IgD-negative memory B cell (primary cell): ENCODE results near the gene ARHGAP33. TPM values are rescaled to one million over a fixed set of nuclear protein-coding genes. Genes with fewer than 3 reads are reported as not detected.

Source experiments
- H3K27ac Mint-ChIP-seq, 3 donors: one replicate each; pipeline ENCODE4 v1.8.0; 2020 to 2022; ENCODE audit warnings: mild to moderate bottlenecking in 3 of 3, mixed read lengths in 3 of 3, moderate library complexity in 1 of 3
- H3K27me3 Mint-ChIP-seq: one replicate; pipeline ENCODE4 v1.8.0; 2021; ENCODE audit warnings: mixed read lengths
- H3K36me3 Mint-ChIP-seq: one replicate; pipeline ENCODE4 v1.8.0; 2020; ENCODE audit warnings: mild to moderate bottlenecking, mixed read lengths
- H3K4me1 Mint-ChIP-seq, 3 donors: one replicate each; pipeline ENCODE4 v1.8.0; 2020 to 2022; ENCODE audit warnings: mixed read lengths in 3 of 3, mild to moderate bottlenecking in 1 of 3
- H3K4me3 Mint-ChIP-seq, 4 donors: one replicate each; pipeline ENCODE4 v1.8.0; 2020 to 2022; ENCODE audit warnings: mild to moderate bottlenecking in 4 of 4, mixed read lengths in 4 of 4, moderate library complexity in 3 of 4
- H3K9me3 Mint-ChIP-seq, 3 donors: one replicate each; pipeline ENCODE4 v1.8.0; 2020 to 2021; ENCODE audit warnings: mixed read lengths in 3 of 3, mild to moderate bottlenecking in 1 of 3
- polyA plus RNA-seq: library from polyadenylated mRNA; unstranded; fragments of 300-500 nt; fragmentation: Illumina TruSeq; gene quantifications from one replicate; pipeline ENCODE4 v1.2.3, GENCODE V29; 2021

ARHGAP33 gene
- polyA plus RNA-seq, 1 donor from 2014 or later, result not detected

GRCh38 chr19:35796645-35797542 lies 21.5 kb downstream of the ARHGAP33 start:
- H3K4me3 Mint-ChIP-seq, result peak overlapping the region in 1 of 4 donors; percentile 57
- H3K4me1 Mint-ChIP-seq, result no peaks in the 10 kb centered on the region
- H3K36me3 Mint-ChIP-seq, result no peaks in the 10 kb centered on the region
- H3K27ac Mint-ChIP-seq, result no peak overlapping the region
- peaks cover 0 to 2% (median 2%) of the 10 kb centered on the region in 3 donors for H3K9me3 Mint-ChIP-seq
- peaks cover 11% of the 10 kb centered on the region for H3K27me3 Mint-ChIP-seq

DNA sequence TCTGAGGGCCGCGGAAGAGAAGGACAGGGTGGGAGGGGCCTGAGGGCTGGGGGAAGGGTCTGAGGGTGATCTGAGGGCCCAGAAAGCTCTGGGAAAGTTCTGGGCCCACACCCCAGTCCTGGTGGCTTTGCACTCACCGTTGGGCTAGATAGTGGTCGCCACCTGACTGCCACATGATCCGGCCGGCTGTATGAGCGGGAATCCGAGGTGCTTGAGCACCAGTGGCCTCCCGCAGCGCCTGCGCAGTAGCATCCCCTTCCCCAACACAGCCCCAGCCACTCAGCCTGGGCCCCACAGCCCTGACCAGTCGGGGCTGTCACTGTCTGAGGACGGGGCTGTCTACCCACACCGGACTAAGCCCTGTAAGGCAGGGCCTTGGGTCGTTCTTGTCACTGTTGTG lies 22.3 kb downstream of the ARHGAP33 start:
- Mint-ChIP-seq H3K36me3 (no peaks in the 10 kb centered on the region), H3K4me1 (no peaks in the 10 kb centered on the region), H3K27me3 (peaks cover 11% of the 10 kb centered on the region), H3K4me3 (no peak overlapping the region), H3K9me3 (peaks cover 0 to 3% (median 2%) of the 10 kb centered on the region in 3 donors), H3K27ac (no peak overlapping the region)

- Mint-ChIP-seq H3K9me3 (peaks cover 0 to 3% (median 2%) of the 10 kb centered on the region in 3 donors), H3K4me1 (peaks cover 0 to 6% (median 4%) of the 10 kb centered on the region in 3 donors), H3K27me3 (peaks cover 8% of the 10 kb centered on the region), H3K27ac (no peak overlapping the region), H3K4me3 (no peak overlapping the region), H3K36me3 (no peaks in the 10 kb centered on the region)
These were observed 26.5 kb downstream of the ARHGAP33 start for GRCh38 chr19:35801828-35802227.

DNA sequence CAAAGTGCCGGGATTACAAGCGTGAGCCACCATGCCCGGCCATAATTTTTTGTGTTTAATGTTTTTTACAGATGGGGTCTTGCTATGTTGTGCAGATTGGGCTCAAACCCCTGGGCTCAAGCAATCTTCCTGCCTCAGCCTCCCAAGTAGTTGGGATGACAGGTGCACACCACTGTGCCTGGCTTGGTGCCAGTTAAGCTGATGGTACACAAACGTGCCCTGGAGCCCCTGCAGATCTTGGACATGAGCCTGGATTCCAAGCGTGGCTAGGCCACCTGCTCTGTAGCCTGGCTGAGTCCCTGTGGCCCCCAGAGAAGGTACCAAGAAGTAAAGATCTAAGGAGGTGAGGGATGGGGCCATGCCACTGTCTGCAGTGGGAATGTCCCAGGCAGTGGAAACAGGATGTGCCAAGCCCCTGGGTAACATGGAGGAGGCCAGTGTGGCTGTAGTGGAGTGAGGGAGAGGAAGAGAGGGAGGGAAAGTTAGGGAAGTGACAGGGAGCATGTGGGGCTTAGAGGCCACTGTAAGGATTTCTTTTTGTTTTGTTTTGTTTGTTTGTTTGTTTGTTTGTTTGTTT lies 30.2 kb downstream of the ARHGAP33 start:
- Mint-ChIP-seq H3K4me3 (no peak overlapping the region), H3K27me3 (peaks cover 15% of the 10 kb centered on the region), H3K36me3 (peaks cover 1% of the 10 kb centered on the region), H3K4me1 (peaks cover 0 to 6% (median 4%) of the 10 kb centered on the region in 3 donors), H3K27ac (peak overlapping the region in 1 of 3 donors; percentile 53), H3K9me3 (peaks cover 0 to 3% (median 2%) of the 10 kb centered on the region in 3 donors)

GRCh38 chr19:35806597-35806996 lies 31.2 kb downstream of the ARHGAP33 start:
- no peak overlapping the region for H3K27ac Mint-ChIP-seq
- H3K27me3 Mint-ChIP-seq, result peaks cover 17% of the 10 kb centered on the region
- peaks cover 0 to 3% (median under 1%) of the 10 kb centered on the region in 3 donors for H3K9me3 Mint-ChIP-seq
- H3K4me1 Mint-ChIP-seq, result peaks cover 0 to 7% (median 4%) of the 10 kb centered on the region in 3 donors
- no peak overlapping the region for H3K4me3 Mint-ChIP-seq
- H3K36me3 Mint-ChIP-seq, result peaks cover 1% of the 10 kb centered on the region

- Mint-ChIP-seq H3K4me1 (peaks cover 0 to 7% (median 4%) of the 10 kb centered on the region in 3 donors), H3K36me3 (peaks cover 1% of the 10 kb centered on the region), H3K9me3 (no peaks in the 10 kb centered on the region), H3K27me3 (peaks cover 18% of the 10 kb centered on the region), H3K4me3 (peak overlapping the region in 1 of 4 donors; percentile 32), H3K27ac (no peak overlapping the region)
These were observed 32.3 kb downstream of the ARHGAP33 start for GRCh38 chr19:35807633-35808032.

DNA sequence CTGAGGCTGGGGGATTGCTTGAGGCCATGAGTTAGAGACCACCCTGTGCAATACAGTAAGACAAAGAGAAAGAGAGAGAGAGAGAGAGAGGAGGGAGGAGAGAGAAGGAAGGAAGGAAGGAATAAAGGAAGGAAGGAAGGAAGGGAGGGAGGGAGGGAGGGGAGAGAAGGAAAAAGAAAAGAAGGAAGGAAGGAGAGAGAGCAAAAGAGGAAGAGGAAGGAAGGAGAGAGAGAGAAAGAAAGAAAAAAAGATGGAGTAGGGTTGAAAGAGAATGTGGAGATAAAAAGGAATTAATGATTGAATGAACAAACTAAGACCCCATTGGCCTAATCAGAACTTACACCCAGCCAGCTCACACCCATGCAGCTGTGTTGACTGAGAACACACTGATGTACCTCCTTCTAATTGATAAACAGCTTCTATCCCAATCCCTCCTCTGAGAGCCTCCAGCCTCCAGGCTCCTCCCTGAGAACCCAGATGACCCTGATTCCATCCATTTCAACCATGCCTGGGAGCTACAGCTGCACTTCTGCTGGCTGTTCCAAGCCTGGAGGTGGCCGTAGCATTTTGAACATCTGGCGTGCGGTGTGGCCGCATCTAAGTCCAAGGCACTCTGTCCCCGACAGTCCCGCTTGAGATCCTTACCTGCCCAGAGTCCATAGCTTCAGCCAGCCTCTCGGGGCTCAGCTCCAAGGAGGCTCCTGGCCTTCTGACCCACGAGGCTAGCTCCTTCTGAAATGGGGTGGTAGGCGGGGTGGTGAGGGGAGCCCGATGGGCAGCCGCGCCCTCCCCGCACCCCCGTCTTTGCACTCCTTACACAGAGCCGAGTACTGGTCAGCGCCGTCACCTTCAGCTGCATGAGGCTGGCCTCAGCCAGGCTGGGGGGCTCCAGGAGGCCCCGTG lies 36.2 kb downstream of the ARHGAP33 start:
- H3K27ac Mint-ChIP-seq, result peak overlapping the region in 1 of 3 donors; percentile 21
- peaks cover 0 to 1% (median 0%) of the 10 kb centered on the region in 3 donors for H3K4me1 Mint-ChIP-seq
- H3K9me3 Mint-ChIP-seq, result peaks cover 0 to 2% (median 0%) of the 10 kb centered on the region in 3 donors
- H3K4me3 Mint-ChIP-seq, result no peak overlapping the region
- H3K27me3 Mint-ChIP-seq, result peaks cover 21% of the 10 kb centered on the region
- peaks cover 1% of the 10 kb centered on the region for H3K36me3 Mint-ChIP-seq

GRCh38 chr19:35812220-35813042 lies 37.1 kb downstream of the ARHGAP33 start, which contains the start of gene PRODH2:
Gene PRODH2, minus strand, starts transcription at chr19:35812845. Its CDS starts 40 bp downstream, at chr19:35812805.
- H3K4me3 Mint-ChIP-seq, result no peak within 1 kb of the TSS
- peaks cover 0 to 1% (median 0%) of the 10 kb centered on the region in 3 donors for H3K4me1 Mint-ChIP-seq
- peak within 1 kb of the TSS in 1 of 3 donors; percentile 21 for H3K27ac Mint-ChIP-seq
- H3K27me3 Mint-ChIP-seq, result peaks cover 23% of the 10 kb centered on the region
- H3K36me3 Mint-ChIP-seq, result peaks cover 1% of the 10 kb centered on the region
- H3K9me3 Mint-ChIP-seq, result peaks cover 0 to 2% (median 0%) of the 10 kb centered on the region in 3 donors

- H3K4me3 Mint-ChIP-seq, result no peak overlapping the region
These were observed 37.9 kb downstream of the ARHGAP33 start for GRCh38 chr19:35813043-35813890.

GRCh38 chr19:35816262-35816661 lies 40.9 kb downstream of the ARHGAP33 start:
- Mint-ChIP-seq H3K9me3 (peaks cover 0 to 2% (median 0%) of the 10 kb centered on the region in 3 donors), H3K27ac (peak overlapping the region in 1 of 3 donors; percentile 3), H3K36me3 (no peaks in the 10 kb centered on the region), H3K4me3 (no peak overlapping the region), H3K27me3 (peaks cover 19% of the 10 kb centered on the region), H3K4me1 (no peaks in the 10 kb centered on the region)

More at GRCh38 chr19:35813043-35813890, 37.9 kb downstream of the ARHGAP33 start:
- Mint-ChIP-seq H3K4me1 (peaks cover 0 to 1% (median 0%) of the 10 kb centered on the region in 3 donors), H3K36me3 (no peaks in the 10 kb centered on the region), H3K9me3 (peaks cover 0 to 2% (median 0%) of the 10 kb centered on the region in 3 donors), H3K27ac (no peak overlapping the region), H3K27me3 (peaks cover 22% of the 10 kb centered on the region)

- no peak overlapping the region for H3K4me3 Mint-ChIP-seq
- H3K9me3 Mint-ChIP-seq, result peaks cover 0 to 2% (median 0%) of the 10 kb centered on the region in 3 donors
- H3K36me3 Mint-ChIP-seq, result no peaks in the 10 kb centered on the region
- no peak overlapping the region for H3K27ac Mint-ChIP-seq
- H3K27me3 Mint-ChIP-seq, result peaks cover 19% of the 10 kb centered on the region
- H3K4me1 Mint-ChIP-seq, result no peaks in the 10 kb centered on the region
These were observed 41.5 kb downstream of the ARHGAP33 start for GRCh38 chr19:35816846-35817245.

- Mint-ChIP-seq H3K9me3 (peaks cover 0 to 2% (median 0%) of the 10 kb centered on the region in 3 donors), H3K27me3 (peaks cover 20% of the 10 kb centered on the region), H3K4me1 (no peaks in the 10 kb centered on the region), H3K4me3 (no peak overlapping the region), H3K36me3 (no peaks in the 10 kb centered on the region), H3K27ac (no peak overlapping the region)
These were observed 43.1 kb downstream of the ARHGAP33 start for GRCh38 chr19:35818445-35818844.

- H3K27me3 Mint-ChIP-seq, result peaks cover 22% of the 10 kb centered on the region
- H3K4me3 Mint-ChIP-seq, result no peak overlapping the region
- H3K36me3 Mint-ChIP-seq, result no peaks in the 10 kb centered on the region
- H3K4me1 Mint-ChIP-seq, result no peaks in the 10 kb centered on the region
- H3K27ac Mint-ChIP-seq, result no peak overlapping the region
- H3K9me3 Mint-ChIP-seq, result no peaks in the 10 kb centered on the region
These were observed 47.2 kb downstream of the ARHGAP33 start for GRCh38 chr19:35822579-35822978.
